GM18870 (cell line): Measurements from ENCODE around the gene GCK.
"Not testable (repeated sequence)": the region's sequence is repeated elsewhere in the genome, so short reads cannot be mapped to it uniquely, and the experiment has no call there.

Experiments used
- ATAC-seq: cut with Tn5 transposase; IDR thresholded peaks from one replicate; pipeline ENCODE4 v1.9.1; 2021; ENCODE audit warnings: moderate library complexity; ENCODE audit not compliant: unreplicated experiment

The GCK gene

GRCh38 chr7:44184206-44184872, 4.9 kb downstream of the GCK start:
- ATAC-seq = no peak

GRCh38 chr7:44183386-44183785, 5.9 kb downstream of the GCK start:
- ATAC-seq = no peak

GRCh38 chr7:44182827-44183226, 6.4 kb downstream of the GCK start:
- no peak for ATAC-seq

GRCh38 chr7:44180631-44181030, 8.6 kb downstream of the GCK start:
- no peak for ATAC-seq

- no peak for ATAC-seq
These were observed 11.6 kb downstream of the GCK start for GRCh38 chr7:44177570-44178131.

- ATAC-seq = no peak
These were observed 12.8 kb downstream of the GCK start for GRCh38 chr7:44176486-44176885.

GRCh38 chr7:44175730-44176129, 13.5 kb downstream of the GCK start:
- no peak for ATAC-seq

- not testable (repeated sequence) for ATAC-seq
These were observed 14.6 kb downstream of the GCK start for GRCh38 chr7:44174694-44174948.

- no peak for ATAC-seq
These were observed 15.1 kb downstream of the GCK start for GRCh38 chr7:44173911-44174693.

GRCh38 chr7:44172803-44173424, 16.3 kb downstream of the GCK start:
- no peak for ATAC-seq

GRCh38 chr7:44172352-44172751, 16.9 kb downstream of the GCK start:
- no peak for ATAC-seq

GRCh38 chr7:44171901-44172300, 17.3 kb downstream of the GCK start:
- ATAC-seq = not testable (repeated sequence)

GRCh38 chr7:44167920-44168319, 21.3 kb downstream of the GCK start:
- no peak for ATAC-seq

GRCh38 chr7:44163591-44163990, 25.6 kb downstream of the GCK start:
- no peak for ATAC-seq

- no peak for ATAC-seq
These were observed 26.3 kb downstream of the GCK start for GRCh38 chr7:44162785-44163395.

- ATAC-seq = no peak
These were observed 27.1 kb downstream of the GCK start for GRCh38 chr7:44162179-44162578.

GRCh38 chr7:44161371-44161770, 27.9 kb downstream of the GCK start:
- no peak for ATAC-seq

- no peak for ATAC-seq
These were observed 29.2 kb downstream of the GCK start for GRCh38 chr7:44159824-44160630.

- no peak for ATAC-seq
These were observed 30.2 kb downstream of the GCK start for GRCh38 chr7:44158873-44159631.
